NB4 (cell line): Measurements from ENCODE around the gene HIGD2A.

Source experiments
- DNase-seq: peaks from one replicate; pipeline ENCODE4 v3.0.0; 2010; ENCODE audit warnings: low read depth
- H3K4me3 ChIP-seq: one replicate; pipeline ENCODE4 v1.5.1; 2011; ENCODE audit warnings: mild to moderate bottlenecking, low read depth, low read length, moderate library complexity
- MYC ChIP-seq: IDR thresholded peaks from 2 replicates; pipeline ENCODE4 v1.6.1; 2011; ENCODE audit warnings: low read depth, low read length
- POLR2A ChIP-seq: IDR thresholded peaks from 2 replicates; pipeline ENCODE4 v1.6.1; 2011; ENCODE audit warnings: mild to moderate bottlenecking; ENCODE audit not compliant: insufficient read length; ENCODE audit errors: extremely low read depth
- TF ChIP-seq, protein P1 (sequence below): IDR thresholded peaks from 2 replicates; pipeline ENCODE4 v1.6.1; 2011; ENCODE audit warnings: low read depth, low read length
- TF ChIP-seq, protein P2 (sequence below): IDR thresholded peaks from one replicate; pipeline ENCODE4 v1.5.1; 2012; ENCODE audit warnings: low read depth, low read length

HIGD2A gene

DNA sequence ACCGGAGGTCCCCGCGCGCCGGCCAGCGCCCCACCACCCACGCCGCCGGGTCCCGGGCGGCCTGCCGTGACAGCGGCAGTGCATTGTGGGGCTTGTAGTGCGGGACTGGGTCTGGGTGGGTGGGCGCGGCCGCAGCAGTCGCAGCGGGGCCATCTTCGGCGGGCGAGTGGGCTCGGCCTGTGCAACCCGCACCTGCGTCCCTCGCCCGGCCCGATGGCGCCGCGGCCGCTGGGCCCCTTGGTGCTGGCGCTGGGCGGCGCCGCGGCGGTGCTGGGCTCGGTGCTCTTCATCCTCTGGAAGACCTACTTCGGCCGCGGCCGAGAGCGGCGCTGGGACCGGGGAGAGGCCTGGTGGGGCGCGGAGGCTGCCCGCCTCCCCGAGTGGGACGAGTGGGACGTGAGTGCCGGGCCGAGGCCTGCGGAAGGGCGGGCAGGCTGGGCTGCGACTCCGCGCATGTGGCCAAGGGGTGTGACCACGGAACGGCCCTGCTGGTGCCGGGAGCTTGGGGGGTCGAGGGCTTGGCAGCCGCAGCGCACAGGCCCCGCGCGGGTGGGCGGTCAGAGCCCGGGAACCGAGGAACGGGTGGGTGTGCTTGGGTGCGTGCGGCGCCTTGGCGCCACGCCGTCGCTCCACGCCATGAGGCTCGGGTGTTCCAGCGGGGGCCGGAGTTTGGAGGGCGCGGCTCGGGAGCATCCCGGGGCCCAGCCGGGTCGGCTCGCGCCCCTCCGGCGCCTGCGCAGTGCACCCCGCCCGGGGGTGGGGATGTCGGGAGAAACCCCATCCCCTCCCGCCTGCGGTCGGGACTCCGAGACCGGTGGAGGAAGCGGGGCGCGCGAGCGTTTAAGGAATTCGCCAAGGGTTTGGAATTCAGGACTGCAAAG, 23.0 kb upstream of the HIGD2A start, which contains the start of gene ARL10:
Gene ARL10, plus strand, starts transcription at position 137 of the 881 bp plus-strand sequence. Its CDS starts 77 bp downstream, at position 214.
- DNase-seq, result no peak
- TF ChIP-seq, protein P1, sequence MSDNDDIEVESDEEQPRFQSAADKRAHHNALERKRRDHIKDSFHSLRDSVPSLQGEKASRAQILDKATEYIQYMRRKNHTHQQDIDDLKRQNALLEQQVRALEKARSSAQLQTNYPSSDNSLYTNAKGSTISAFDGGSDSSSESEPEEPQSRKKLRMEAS, result no peak
- TF ChIP-seq MYC (no peak), POLR2A (no peak)
- no peak within 1 kb of the TSS for H3K4me3 ChIP-seq

DNA sequence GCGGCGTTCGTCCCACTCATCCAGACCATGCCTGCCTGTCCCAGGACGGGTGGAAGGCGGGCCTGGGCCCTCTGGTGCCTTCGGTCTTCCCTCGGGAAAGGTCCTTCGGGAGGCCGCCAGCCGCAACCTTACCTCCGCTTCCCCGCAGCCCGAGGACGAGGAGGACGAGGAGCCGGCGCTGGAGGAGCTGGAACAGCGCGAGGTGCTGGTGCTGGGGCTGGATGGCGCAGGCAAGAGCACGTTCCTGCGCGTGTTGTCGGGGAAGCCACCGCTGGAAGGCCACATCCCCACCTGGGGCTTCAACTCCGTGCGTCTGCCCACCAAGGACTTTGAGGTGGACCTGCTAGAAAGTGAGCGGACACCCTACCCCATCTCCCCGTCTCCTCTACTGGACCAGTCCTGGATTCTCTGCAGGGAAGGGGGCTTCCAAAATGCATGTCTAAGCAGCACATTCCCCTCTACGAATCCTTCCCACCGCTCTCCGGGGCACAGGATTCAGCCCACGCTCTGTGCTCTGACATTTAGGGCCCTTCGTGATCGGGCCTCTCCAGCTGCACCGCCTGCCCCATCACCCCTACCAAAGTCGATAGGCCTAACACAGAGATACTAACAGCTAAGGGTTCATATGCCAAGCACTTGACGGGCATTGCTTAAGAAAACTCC, 22.2 kb upstream of the HIGD2A start:
- no peak overlapping the region for H3K4me3 ChIP-seq
- DNase-seq, result no peak
- TF ChIP-seq MYC (no peak), POLR2A (no peak)
- TF ChIP-seq, protein P1, result no peak
- TF ChIP-seq, protein P2, sequence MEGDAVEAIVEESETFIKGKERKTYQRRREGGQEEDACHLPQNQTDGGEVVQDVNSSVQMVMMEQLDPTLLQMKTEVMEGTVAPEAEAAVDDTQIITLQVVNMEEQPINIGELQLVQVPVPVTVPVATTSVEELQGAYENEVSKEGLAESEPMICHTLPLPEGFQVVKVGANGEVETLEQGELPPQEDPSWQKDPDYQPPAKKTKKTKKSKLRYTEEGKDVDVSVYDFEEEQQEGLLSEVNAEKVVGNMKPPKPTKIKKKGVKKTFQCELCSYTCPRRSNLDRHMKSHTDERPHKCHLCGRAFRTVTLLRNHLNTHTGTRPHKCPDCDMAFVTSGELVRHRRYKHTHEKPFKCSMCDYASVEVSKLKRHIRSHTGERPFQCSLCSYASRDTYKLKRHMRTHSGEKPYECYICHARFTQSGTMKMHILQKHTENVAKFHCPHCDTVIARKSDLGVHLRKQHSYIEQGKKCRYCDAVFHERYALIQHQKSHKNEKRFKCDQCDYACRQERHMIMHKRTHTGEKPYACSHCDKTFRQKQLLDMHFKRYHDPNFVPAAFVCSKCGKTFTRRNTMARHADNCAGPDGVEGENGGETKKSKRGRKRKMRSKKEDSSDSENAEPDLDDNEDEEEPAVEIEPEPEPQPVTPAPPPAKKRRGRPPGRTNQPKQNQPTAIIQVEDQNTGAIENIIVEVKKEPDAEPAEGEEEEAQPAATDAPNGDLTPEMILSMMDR, result no peak

DNA sequence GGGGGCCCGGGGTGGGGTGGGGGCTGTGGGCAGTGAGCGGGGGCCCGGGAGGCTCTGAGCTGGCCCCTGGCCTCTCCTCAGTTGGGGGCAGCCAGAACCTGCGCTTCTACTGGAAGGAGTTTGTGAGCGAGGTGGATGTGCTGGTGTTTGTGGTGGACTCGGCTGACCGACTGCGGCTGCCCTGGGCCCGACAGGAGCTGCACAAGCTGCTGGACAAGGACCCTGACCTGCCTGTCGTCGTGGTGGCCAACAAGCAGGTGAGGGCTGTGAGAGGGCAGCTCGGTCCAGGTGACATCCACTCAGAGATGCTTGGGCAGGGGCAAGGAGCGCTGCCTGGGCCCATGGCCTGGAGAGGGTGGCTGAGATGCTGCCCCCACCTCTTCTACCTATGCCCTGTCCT, 19.8 kb upstream of the HIGD2A start:
- TF ChIP-seq, protein P1, result no peak
- TF ChIP-seq MYC (no peak), POLR2A (no peak)
- TF ChIP-seq, protein P2, result no peak
- DNase-seq, result no peak
- H3K4me3 ChIP-seq, result no peak overlapping the region

DNA sequence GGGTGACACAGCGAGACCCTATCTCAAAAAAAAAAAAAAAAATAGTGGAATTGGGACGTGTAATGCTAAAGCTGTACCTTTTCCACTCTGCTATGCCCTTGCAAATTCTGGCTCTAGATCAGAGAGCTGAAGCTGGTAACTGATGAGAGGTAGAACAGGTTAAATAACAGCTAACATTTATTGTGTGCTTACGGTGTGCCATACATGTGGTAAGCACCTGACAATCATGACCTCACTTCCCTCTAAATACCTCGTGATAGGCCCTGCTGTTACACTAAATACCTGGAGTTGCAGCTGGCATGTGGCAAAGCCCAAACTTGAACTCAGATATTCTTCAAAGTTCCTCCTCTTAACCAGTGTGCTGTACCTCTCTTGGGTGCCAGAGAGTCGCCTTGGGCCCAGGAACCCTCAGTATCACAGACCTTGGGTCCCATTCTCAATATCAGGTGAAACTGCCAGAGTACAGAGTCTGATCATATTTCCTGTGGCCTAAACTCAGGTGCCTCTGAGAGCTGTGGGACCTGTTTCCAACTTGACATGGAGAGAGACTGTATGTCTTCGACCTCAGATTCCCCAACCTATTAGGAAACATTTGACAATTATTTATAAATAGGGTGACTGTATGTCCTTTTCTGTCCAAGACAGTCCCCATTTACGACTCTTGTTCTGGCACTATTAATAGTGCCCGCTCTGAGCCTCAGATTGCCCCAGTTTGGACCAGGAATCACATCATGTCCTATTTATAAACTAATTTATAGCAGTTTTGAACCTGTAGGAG, 18.4 kb upstream of the HIGD2A start:
- TF ChIP-seq, protein P1, result no peak
- TF ChIP-seq, protein P2, result no peak
- TF ChIP-seq MYC, result no peak
- no peak for TF ChIP-seq POLR2A
- DNase-seq, result no peak

DNA sequence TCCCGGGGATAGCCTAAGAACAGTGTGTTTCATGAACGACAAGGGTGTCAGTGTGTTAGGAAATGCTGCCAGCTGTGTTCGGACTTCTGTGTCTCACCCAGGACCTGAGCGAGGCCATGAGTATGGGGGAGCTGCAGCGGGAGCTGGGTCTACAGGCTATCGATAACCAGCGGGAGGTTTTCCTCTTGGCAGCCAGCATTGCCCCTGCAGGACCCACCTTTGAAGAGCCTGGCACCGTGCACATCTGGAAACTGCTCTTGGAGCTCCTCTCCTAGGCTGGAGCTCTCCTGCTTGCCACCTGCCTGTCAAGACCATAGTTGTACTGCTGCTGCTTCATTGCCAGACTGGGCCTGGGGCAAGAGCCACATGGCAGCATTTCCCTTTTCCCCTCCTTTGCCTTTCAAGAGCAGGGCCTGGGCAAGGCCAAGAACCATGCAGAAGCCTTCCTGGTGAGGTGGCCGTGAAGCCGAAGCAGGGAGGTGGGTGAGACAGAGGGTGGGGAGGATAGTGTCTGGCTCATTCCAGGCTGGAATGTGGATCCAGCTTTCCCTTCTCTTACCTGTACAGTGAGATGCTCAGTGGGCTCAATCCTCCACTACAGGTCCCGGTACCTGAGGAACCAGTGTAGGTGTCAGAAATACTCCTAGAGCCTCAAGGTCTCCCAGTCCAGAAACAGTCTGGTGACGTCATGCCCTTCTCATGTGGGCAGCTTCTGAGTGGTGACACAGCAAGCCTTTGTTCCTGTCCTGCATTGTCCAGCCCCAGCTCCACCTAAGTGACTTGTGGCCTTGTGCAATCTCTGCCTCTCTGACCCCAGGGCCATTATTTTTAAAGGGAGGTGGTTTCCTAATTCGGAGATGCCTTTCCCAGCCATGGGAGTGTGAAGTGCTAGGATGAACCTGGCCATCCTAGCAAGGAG, 16.7 kb upstream of the HIGD2A start:
- DNase-seq, result no peak
- no peak for TF ChIP-seq POLR2A
- TF ChIP-seq, protein P2, result no peak
- TF ChIP-seq, protein P1, result no peak
- TF ChIP-seq MYC, result no peak
- H3K4me3 ChIP-seq, result no peak overlapping the region

More for the DNA sequence above, 18.4 kb upstream of the HIGD2A start:
- H3K4me3 ChIP-seq, result no peak overlapping the region
